Measurements from ENCODE around the gene MOB3C.
A peak's percentile ranks its signal among the peaks of the same experiment; 100 is the strongest.

MOB3C gene

GRCh38 chr1:46605232-46605631 is 11.4 kb downstream of the MOB3C start:
- peak; percentile 18 for DNase-seq (ENCODE audit: low spot score)

- peak; percentile 94 for DNase-seq (ENCODE audit: low spot score)
Measured at GRCh38 chr1:46603858-46604549, 12.6 kb downstream of the MOB3C start, which contains the start of gene MKNK1. Gene MKNK1, minus strand, starts transcription at chr1:46604268. Its CDS starts 20,941 bp downstream, at chr1:46583327.

GRCh38 chr1:46603481-46603857 is 13.1 kb downstream of the MOB3C start:
- DNase-seq (ENCODE audit: low spot score) = peak; percentile 18

GRCh38 chr1:46601257-46602007 is 15.2 kb downstream of the MOB3C start:
- DNase-seq (ENCODE audit: low spot score) = no peak

- DNase-seq (ENCODE audit: low spot score) = no peak
Measured at GRCh38 chr1:46599059-46599970, 17.3 kb downstream of the MOB3C start.

- no peak for DNase-seq (ENCODE audit: low spot score)
Measured at GRCh38 chr1:46596846-46597245, 19.8 kb downstream of the MOB3C start.

- no peak for DNase-seq (ENCODE audit: low spot score)
Measured at GRCh38 chr1:46596036-46596435, 20.6 kb downstream of the MOB3C start.

- DNase-seq (ENCODE audit: low spot score) = no peak
Measured at GRCh38 chr1:46595127-46595526, 21.5 kb downstream of the MOB3C start.

GRCh38 chr1:46594063-46594462 is 22.5 kb downstream of the MOB3C start:
- DNase-seq (ENCODE audit: low spot score) = no peak

GRCh38 chr1:46592823-46593222 is 23.8 kb downstream of the MOB3C start:
- DNase-seq (ENCODE audit: low spot score) = no peak

GRCh38 chr1:46589529-46589928 is 27.1 kb downstream of the MOB3C start:
- no peak for DNase-seq (ENCODE audit: low spot score)

GRCh38 chr1:46587069-46587468 is 29.5 kb downstream of the MOB3C start:
- DNase-seq (ENCODE audit: low spot score) = no peak

- DNase-seq (ENCODE audit: low spot score) = no peak
Measured at GRCh38 chr1:46585312-46585938, 31.2 kb downstream of the MOB3C start.

- no peak for DNase-seq (ENCODE audit: low spot score)
Measured at GRCh38 chr1:46583494-46583893, 33.1 kb downstream of the MOB3C start.

- no peak for DNase-seq (ENCODE audit: low spot score)
Measured at GRCh38 chr1:46582972-46583371, 33.6 kb downstream of the MOB3C start.

GRCh38 chr1:46581681-46582455 is 34.7 kb downstream of the MOB3C start:
- DNase-seq (ENCODE audit: low spot score) = no peak

GRCh38 chr1:46580140-46580903 is 36.3 kb downstream of the MOB3C start:
- no peak for DNase-seq (ENCODE audit: low spot score)

GRCh38 chr1:46577671-46578070 is 38.9 kb downstream of the MOB3C start:
- no peak for DNase-seq (ENCODE audit: low spot score)

GRCh38 chr1:46576596-46576995 is 40.0 kb downstream of the MOB3C start:
- no peak for DNase-seq (ENCODE audit: low spot score)

GRCh38 chr1:46575778-46576177 is 40.8 kb downstream of the MOB3C start:
- DNase-seq (ENCODE audit: low spot score) = no peak
